ENCODE data around the gene FAM120A. TPM values are rescaled to one million over a fixed set of nuclear protein-coding genes. Genes with fewer than 3 reads are reported as not detected.

FAM120A gene
- total and polyA plus RNA-seq, 9 of the 15 experiments (the other 6 are each of a cell fraction or from before 2014, with no cell fraction given): 8.7 to 71.0 (median 42.2) TPM

DNA sequence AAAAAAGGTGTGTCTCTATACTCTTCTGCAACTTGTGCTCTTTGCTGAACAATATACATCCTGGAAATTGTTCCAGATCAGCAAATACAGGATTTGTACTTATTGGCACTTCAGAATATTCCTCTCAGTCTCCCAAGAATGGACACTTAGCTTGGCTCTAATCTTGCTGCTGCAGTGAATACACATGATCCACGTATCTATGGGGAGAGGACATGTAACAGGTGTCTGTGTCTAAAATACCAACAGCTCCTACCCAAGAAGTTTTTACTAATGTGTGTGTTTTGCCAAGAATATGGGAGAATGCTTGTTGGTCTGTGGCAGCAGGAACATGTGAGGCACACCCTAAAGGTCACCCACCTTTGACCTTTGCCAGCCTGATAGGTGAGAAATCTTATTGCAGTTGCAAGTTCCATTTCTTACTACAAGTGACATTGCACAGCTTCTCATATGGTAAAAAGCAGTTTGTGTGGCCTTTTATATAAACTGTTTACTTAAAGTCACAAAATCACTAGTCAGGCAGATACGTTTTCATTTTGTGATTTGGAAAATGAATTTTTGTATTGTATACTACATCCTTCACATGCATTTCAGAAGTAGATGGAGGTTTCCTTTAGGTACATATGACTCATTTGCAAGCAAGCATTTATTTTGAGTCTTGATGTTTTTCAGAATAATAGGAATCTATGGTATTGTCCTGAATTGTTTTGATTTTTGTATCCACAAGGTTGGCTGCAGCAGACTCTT, 160.7 kb downstream of the FAM120A start:
- ChIA-PET CTCF (ENCODE audit: low intra/inter-chr PET ratio) (no interaction called here), POLR2A (no interaction called here)
- H3K9ac ChIP-seq (ENCODE audit: insufficient read depth in 1 of 2, low read depth in 2 of 2, low read length in 2 of 2): no peak overlapping the region
- DNase-seq (ENCODE audit: extremely low read depth in 1 of 4, low spot score in 3 of 4) (no peak), FAIRE-seq (no peak), ATAC-seq (no peak)
- BruUV-seq (replicated peaks): no TSS peak
- no peaks in the 10 kb centered on the region for H3K4me1 ChIP-seq (replicated peaks in 1 of 2; ENCODE audit: control insufficient read depth in 2 of 2, insufficient read depth in 2 of 2, low read length in 2 of 2)
- H3K27me3 ChIP-seq (ENCODE audit: control insufficient read depth in 2 of 2, insufficient read depth in 2 of 2, low read length in 2 of 2): no peaks in the 10 kb centered on the region
- H3K36me3 ChIP-seq (ENCODE audit: control insufficient read depth, insufficient read depth, low read length): no peaks in the 10 kb centered on the region
- no peak overlapping the region for H3K27ac ChIP-seq (ENCODE audit: extremely low read depth, low read depth, low read length)
- in situ Hi-C loops (cut with MboI) (no loop called here), intact Hi-C loops (cut with micrococcal nuclease) (no loop called here)
- 69% methylated on average over 2 of the region's 2 CpGs for WGBS (ENCODE audit: insufficient coverage, low coverage, missing lambda C conversion rate)
- H3K9me3 ChIP-seq (replicated peaks; ENCODE audit: control insufficient read depth, insufficient read depth, low read depth, low read length): no peaks in the 10 kb centered on the region
- H2AFZ ChIP-seq (ENCODE audit: low read depth, low read length): no peak overlapping the region
- H3K79me2 ChIP-seq (ENCODE audit: control insufficient read depth, insufficient read depth, low read length): no peaks in the 10 kb centered on the region
- no peak overlapping the region for H3K4me3 ChIP-seq
- no peak overlapping the region for H3K4me2 ChIP-seq (ENCODE audit: insufficient read depth, low read length)
- TF ChIP-seq, protein P1, sequence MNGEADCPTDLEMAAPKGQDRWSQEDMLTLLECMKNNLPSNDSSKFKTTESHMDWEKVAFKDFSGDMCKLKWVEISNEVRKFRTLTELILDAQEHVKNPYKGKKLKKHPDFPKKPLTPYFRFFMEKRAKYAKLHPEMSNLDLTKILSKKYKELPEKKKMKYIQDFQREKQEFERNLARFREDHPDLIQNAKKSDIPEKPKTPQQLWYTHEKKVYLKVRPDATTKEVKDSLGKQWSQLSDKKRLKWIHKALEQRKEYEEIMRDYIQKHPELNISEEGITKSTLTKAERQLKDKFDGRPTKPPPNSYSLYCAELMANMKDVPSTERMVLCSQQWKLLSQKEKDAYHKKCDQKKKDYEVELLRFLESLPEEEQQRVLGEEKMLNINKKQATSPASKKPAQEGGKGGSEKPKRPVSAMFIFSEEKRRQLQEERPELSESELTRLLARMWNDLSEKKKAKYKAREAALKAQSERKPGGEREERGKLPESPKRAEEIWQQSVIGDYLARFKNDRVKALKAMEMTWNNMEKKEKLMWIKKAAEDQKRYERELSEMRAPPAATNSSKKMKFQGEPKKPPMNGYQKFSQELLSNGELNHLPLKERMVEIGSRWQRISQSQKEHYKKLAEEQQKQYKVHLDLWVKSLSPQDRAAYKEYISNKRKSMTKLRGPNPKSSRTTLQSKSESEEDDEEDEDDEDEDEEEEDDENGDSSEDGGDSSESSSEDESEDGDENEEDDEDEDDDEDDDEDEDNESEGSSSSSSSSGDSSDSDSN (IDR thresholded peaks at IDR 0.05; ENCODE audit: borderline replicate concordance in 1 of 2, low read depth in 2 of 2, low read length in 2 of 2): no peak
- TF ChIP-seq RFX1 (IDR thresholded peaks at IDR 0.05) (no peak), TCFL5 (CRISPR knock-in tag; conservative IDR thresholded peaks at IDR 0.05) (no peak), GATAD2B (IDR thresholded peaks at IDR 0.05; ENCODE audit: borderline replicate concordance) (no peak), PRMT5 (CRISPR knock-in tag; IDR thresholded peaks at IDR 0.05) (no peak), POLR2AphosphoS5 (IDR thresholded peaks at IDR 0.05; ENCODE audit: control insufficient read depth, insufficient read depth, low read depth, low read length) (no peak), POLR2B (IDR thresholded peaks at IDR 0.05; ENCODE audit: low read depth, partially characterized antibody) (no peak), ZKSCAN8 (CRISPR knock-in tag; IDR thresholded peaks at IDR 0.05) (no peak), RUNX1 (IDR thresholded peaks at IDR 0.05; ENCODE audit: low read depth) (no peak), ILK (tag; IDR thresholded peaks at IDR 0.05; ENCODE audit: borderline replicate concordance, low read depth) (no peak)
- TF ChIP-seq, protein P2, sequence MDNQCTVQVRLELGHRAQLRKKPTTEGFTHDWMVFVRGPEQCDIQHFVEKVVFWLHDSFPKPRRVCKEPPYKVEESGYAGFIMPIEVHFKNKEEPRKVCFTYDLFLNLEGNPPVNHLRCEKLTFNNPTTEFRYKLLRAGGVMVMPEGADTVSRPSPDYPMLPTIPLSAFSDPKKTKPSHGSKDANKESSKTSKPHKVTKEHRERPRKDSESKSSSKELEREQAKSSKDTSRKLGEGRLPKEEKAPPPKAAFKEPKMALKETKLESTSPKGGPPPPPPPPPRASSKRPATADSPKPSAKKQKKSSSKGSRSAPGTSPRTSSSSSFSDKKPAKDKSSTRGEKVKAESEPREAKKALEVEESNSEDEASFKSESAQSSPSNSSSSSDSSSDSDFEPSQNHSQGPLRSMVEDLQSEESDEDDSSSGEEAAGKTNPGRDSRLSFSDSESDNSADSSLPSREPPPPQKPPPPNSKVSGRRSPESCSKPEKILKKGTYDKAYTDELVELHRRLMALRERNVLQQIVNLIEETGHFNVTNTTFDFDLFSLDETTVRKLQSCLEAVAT (IDR thresholded peaks at IDR 0.05): no peak
- peaks cover 3% of the 10 kb centered on the region for H3K9me1 ChIP-seq (ENCODE audit: control insufficient read depth, insufficient read depth, low read length)
- H4K20me1 ChIP-seq (replicated peaks; ENCODE audit: control insufficient read depth, insufficient read depth, low read length): peaks cover 4% of the 10 kb centered on the region; the same call in 1 of the 2 replicates
